ENCODE measurements around the gene PARD3B.

The PARD3B gene

GRCh38 chr2:205543937-205544702 is 998.8 kb downstream of the PARD3B start:
- DNase-seq, result no peak

DNA sequence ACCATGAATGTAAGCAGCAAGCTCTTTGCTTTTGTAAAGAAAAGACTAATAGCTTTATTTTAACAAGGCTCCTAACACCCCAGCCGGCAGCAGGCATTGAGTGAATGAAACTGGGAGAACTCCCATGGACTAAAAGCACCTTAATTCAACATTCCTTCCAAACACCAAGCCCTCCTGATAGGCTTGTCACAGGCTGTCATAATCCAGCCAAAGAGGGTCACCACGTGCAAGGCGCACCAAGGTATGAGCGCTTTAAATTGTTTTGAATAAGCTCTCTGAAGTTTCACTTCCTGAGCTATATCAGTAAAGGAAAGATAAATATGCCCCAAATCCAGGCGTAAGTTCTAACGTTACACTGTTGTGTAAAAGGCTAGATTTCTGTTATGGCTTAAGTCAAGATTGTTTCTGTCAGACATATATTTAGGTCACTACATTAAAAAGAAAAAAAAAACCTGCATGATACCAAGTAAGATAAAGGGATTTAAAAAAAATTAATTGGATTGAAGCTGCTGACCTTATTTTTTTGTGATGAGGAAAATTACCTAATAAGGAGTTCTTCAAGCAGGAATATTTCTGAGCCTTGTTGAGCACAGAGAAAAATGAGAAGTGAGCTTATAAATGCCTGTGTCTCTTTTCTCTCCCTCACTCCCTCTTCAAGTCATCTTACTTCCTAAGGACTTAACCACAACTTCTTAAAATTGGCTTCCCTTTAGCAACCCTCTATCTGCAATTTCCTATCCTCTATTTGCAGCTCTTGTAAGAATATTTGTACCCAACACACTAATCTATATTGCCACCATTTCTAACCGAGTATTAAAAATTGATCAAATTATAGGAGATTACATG is 1000.9 kb downstream of the PARD3B start:
- no peak for DNase-seq

- no peak for DNase-seq
These were observed 1010.4 kb downstream of the PARD3B start for GRCh38 chr2:205555566-205556230.

DNA sequence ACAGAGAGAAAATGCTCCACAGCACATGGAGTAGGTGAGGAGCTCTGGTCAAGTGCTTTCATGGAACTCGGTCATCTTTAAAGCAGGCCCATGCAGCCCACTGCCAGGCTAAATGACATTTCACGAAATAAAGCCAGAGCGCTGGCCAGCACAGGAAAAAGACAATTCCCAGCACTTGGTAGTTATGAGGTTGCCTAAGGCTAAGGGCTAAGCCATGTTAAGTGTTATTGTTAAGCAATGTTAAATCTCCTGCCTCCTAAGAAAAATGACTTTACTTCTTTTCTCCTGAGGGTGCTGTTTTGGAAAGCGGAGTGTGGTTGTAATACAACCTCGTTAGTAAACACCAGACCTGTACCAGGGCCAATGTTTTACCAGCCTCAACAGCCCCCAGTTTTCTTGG is 1011.1 kb downstream of the PARD3B start:
- no peak for DNase-seq

DNA sequence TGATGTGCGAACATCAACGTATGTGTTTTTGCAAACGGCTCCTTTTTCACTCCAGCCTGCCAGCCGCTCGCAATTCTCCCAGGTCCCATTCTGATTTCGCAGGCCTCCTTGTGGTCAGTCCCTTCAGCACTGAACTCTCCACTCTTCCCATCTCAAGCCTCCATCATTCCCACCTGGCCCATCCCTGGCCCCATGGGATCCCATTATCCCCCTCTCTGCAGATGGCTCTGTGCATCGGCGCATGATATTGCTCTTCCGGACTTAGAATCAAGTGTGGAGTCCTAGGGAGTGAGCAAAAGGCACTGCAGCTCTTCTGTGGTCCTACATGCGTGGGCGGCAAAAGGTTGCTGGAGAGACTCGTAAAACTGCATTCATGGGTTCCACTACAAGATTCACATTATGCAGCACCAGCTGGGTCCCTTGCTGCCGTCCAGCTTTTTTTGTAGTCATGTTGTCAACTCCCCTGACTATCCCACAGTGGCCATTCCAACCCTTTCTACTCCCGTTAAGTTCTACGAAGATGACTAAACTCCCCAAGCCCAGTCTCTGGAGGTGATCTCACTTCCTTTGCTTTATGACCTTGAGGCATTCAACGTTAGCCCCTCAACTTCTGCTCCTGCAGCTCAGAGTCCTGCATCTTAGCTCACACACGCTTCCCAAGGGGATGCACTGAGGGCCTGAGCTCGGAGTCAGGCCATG is 1011.7 kb downstream of the PARD3B start:
- no peak for DNase-seq

- DNase-seq, result no peak
These were observed 1012.6 kb downstream of the PARD3B start for GRCh38 chr2:205557873-205558272.

GRCh38 chr2:205561441-205561840 is 1016.2 kb downstream of the PARD3B start:
- DNase-seq, result no peak

DNA sequence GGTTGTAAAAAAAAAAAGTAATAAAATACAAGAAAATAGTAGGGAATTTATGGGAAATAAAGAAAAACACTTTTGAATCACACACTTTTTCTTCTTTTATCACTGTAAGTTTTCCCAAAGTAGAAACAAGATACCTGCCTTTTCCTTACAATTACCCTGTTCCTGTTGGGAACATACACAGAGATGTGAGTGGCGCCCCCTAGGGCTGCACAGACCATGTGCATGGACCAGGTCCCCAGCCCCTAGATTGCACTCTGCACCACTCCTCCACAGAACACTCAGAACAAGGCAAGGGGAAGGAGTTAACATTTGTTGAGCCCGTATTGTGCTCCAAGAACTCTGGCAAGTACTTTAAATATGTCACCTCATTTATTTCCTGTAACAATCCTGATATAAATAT is 1018.4 kb downstream of the PARD3B start:
- no peak for DNase-seq

GRCh38 chr2:205564346-205565141 is 1019.3 kb downstream of the PARD3B start:
- no peak for DNase-seq

GRCh38 chr2:205565142-205565522 is 1019.9 kb downstream of the PARD3B start:
- DNase-seq, result no peak

DNA sequence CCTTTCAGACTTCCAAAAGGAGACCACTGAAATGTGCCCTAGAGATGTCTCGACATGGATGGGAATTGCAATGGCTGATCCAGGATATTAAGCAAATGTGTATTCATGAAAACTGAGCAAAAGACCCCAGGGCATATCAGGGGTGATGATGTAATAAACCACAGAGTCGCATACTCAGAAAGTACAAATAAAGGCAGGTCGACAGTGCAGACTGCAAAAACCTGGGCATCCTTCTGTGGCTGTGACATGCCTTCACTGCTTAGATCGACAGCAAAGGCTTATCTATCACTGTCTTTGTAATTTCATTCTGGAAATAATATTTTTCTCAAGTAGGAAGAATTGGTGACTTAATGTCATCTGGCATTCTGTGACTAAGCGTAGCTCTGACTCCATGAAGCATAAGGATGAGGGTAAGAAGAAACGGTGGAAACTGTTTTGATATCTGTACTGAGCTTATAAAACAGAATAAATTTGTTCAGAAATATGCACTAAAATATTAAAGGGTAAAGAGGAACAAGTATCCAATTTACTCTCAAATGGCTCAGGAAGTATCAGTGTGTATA is 1021.4 kb downstream of the PARD3B start:
- no peak for DNase-seq

DNA sequence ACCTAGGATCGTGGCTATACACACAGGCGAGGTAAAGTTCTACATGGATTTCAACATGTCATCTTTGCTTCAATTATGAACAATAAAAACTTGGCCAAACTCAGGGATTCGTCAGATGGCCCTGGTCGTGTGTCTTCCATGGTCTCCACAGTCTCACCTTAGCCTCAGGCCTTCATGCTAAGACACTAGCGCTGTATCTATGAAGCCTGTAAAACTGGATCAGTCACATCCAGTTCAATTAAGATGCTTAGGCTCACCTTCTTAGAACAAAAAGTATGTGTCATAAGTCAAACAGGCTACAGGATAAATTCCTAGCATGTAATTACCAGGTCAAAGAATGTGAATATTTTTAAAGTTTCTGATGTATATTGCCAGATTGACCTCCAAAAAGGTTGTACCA is 1023.3 kb downstream of the PARD3B start:
- no peak for DNase-seq

- DNase-seq, result no peak
These were observed 1025.4 kb downstream of the PARD3B start for GRCh38 chr2:205570648-205571047.

- no peak for DNase-seq
These were observed 1026.2 kb downstream of the PARD3B start for GRCh38 chr2:205571360-205571959.

GRCh38 chr2:205574001-205574400 is 1028.7 kb downstream of the PARD3B start:
- no peak for DNase-seq

DNA sequence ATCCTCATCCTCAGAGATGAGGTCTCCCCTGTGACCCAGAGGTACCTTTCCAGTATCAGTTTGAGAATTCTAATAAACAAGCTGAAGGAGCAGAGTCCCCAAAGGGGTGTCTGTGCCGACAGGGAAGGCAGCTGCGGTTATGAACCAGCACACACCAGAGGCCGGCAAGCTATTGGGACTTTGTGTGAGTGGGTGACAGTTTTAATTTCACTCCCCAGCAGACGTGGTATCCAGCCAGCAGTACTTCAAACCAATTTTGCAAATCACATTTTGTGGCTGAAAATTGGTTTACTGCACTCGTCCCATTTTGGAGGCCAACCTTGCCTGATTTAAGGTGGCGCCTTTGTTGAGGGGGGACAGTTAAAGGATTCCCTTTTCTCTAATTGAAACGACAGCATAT is 1034.1 kb downstream of the PARD3B start:
- DNase-seq, result no peak

GRCh38 chr2:205580212-205580987 is 1035.1 kb downstream of the PARD3B start:
- no peak for DNase-seq

DNA sequence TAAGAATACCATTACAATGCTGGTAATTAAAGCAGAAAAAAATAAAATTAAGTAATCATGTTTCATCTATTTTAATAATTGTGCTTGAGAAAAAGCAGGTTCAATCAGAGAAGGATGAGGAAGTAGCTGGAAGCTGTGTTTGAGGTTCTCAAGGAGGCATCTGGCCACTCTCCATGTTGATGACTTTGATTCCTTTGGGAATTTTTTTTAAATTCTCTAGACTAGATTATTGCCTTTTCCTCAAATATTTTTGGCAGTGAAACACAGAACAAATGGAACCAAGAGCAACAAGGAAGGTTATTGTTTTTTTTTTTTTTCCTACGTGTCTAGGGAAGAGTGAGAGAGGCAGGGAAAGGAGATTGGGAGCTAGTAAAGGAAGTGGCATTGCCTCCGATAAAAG is 1037.1 kb downstream of the PARD3B start:
- DNase-seq, result no peak

DNA sequence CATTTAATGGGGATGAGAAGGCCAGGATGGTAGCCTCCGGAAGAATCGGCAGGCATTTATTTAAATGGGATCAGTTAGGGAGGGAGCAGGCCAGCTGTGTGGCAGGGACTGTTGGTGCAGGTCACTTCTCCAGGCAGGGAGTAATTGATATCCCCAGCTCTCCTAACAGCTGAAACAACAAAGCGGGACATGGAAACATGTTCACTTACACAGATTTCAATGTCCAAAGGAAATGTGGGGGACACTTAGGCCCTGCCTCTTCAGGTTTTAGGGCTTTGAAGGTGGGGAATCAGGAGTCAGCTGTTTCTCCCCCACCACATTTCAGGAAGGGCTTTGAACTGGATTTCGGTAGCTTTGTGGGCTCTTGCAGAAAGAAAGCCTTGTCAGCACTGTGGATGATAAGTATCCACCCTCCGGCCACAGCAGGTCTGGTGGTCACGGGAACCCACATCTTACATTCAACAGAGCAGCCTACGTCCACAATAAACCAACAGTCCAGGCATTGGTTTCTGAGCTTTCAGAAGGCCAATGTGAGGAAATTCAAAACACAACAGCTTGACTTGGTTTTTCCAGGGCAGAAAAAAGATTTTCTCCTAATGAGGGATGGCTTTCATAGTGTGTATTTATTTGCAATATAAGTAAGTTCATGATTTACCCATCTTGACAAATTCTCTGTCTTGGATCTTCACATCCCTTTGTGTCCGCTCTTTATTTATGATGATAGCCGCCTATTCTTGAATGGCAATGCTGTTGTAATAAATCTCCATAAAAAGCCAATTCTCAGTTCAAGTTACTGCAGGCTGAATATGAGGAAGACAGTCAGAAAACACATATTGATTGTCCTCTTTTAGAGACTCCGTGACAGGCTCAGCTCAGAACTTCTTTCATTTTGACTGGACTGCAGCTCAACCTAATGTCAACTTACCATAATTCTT is 1040.4 kb downstream of the PARD3B start:
- DNase-seq, result no peak

Data from activated effector memory CD4-positive, alpha-beta T cell treated with Interleukin-2 at 50 U/mL for 16 hours (primary cell).